ENCODE results near the gene C5orf22. TPM values are rescaled to one million over a fixed set of nuclear protein-coding genes. Genes with fewer than 3 reads are reported as not detected.

Gene C5orf22
- total and polyA plus RNA-seq, 2 of the 13 experiments (the other 11 are each of a cell fraction or from before 2014, with no cell fraction given) = 14.0 to 21.5 TPM

- TF ChIP-seq ZNF609 (CRISPR knock-in tag; IDR thresholded peaks at IDR 0.05; ENCODE audit: borderline replicate concordance) (no peak), ZNF569 (CRISPR knock-in tag; IDR thresholded peaks at IDR 0.05; ENCODE audit: borderline replicate concordance) (no peak), PATZ1 (CRISPR knock-in tag; IDR thresholded peaks at IDR 0.05) (no peak), NR1H2 (CRISPR knock-in tag; IDR thresholded peaks at IDR 0.05; ENCODE audit: borderline replicate concordance, low read depth) (no peak), ZKSCAN1 (IDR thresholded peaks at IDR 0.05; ENCODE audit: low read length) (no peak), EEA1 (CRISPR knock-in tag; IDR thresholded peaks at IDR 0.05; ENCODE audit: borderline replicate concordance) (no peak), MYC (CRISPR knock-in tag; IDR thresholded peaks at IDR 0.05; ENCODE audit: borderline replicate concordance) (no peak), KDM5B (CRISPR knock-in tag; IDR thresholded peaks at IDR 0.05; ENCODE audit: borderline replicate concordance) (no peak)
Observed at GRCh38 chr5:31502506-31502905, 29.6 kb upstream of the C5orf22 start (continued).
